Hepatocyte (in vitro differentiated cells): Measurements from ENCODE around the gene ROBO4.

Source experiments
- CTCF ChIP-seq: fragments of 200-600 bp; sonication (generic); IDR thresholded peaks from 2 replicates; pipeline ENCODE4 v1.5.1; 2016; ENCODE audit warnings: antibody characterized with exemption, mild to moderate bottlenecking; ENCODE audit not compliant: poor library complexity
- EZH2 ChIP-seq: fragments of 200-600 bp; sonication (generic); IDR thresholded peaks from 2 replicates; pipeline ENCODE4 v1.6.1; 2016; ENCODE audit warnings: antibody characterized with exemption, mild to moderate bottlenecking, borderline replicate concordance
- EZH2phosphoT487 ChIP-seq: fragments of 200-600 bp; sonication (generic); IDR thresholded peaks from one replicate; pipeline ENCODE4 v1.6.1; 2018; ENCODE audit warnings: antibody characterized with exemption, mild to moderate bottlenecking, low read depth, moderate library complexity; ENCODE audit not compliant: unreplicated experiment, severe bottlenecking

GRCh38 chr11:124880290-124880611 lies 17.4 kb downstream of the ROBO4 start:
- TF ChIP-seq CTCF, result no peak
- TF ChIP-seq EZH2, result no peak
- TF ChIP-seq EZH2phosphoT487, result no peak
